HG02852 (cell line): ENCODE results near the gene TSHZ1.

Experiments
- ATAC-seq: cut with Tn5 transposase; IDR thresholded peaks from one replicate; pipeline ENCODE4 v1.9.1; 2021; ENCODE audit warnings: mild to moderate bottlenecking, moderate library complexity; ENCODE audit not compliant: unreplicated experiment

Gene TSHZ1, protein sequence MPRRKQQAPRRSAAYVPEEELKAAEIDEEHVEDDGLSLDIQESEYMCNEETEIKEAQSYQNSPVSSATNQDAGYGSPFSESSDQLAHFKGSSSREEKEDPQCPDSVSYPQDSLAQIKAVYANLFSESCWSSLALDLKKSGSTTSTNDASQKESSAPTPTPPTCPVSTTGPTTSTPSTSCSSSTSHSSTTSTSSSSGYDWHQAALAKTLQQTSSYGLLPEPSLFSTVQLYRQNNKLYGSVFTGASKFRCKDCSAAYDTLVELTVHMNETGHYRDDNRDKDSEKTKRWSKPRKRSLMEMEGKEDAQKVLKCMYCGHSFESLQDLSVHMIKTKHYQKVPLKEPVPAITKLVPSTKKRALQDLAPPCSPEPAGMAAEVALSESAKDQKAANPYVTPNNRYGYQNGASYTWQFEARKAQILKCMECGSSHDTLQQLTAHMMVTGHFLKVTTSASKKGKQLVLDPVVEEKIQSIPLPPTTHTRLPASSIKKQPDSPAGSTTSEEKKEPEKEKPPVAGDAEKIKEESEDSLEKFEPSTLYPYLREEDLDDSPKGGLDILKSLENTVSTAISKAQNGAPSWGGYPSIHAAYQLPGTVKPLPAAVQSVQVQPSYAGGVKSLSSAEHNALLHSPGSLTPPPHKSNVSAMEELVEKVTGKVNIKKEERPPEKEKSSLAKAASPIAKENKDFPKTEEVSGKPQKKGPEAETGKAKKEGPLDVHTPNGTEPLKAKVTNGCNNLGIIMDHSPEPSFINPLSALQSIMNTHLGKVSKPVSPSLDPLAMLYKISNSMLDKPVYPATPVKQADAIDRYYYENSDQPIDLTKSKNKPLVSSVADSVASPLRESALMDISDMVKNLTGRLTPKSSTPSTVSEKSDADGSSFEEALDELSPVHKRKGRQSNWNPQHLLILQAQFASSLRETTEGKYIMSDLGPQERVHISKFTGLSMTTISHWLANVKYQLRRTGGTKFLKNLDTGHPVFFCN (N-terminal part only)

DNA sequence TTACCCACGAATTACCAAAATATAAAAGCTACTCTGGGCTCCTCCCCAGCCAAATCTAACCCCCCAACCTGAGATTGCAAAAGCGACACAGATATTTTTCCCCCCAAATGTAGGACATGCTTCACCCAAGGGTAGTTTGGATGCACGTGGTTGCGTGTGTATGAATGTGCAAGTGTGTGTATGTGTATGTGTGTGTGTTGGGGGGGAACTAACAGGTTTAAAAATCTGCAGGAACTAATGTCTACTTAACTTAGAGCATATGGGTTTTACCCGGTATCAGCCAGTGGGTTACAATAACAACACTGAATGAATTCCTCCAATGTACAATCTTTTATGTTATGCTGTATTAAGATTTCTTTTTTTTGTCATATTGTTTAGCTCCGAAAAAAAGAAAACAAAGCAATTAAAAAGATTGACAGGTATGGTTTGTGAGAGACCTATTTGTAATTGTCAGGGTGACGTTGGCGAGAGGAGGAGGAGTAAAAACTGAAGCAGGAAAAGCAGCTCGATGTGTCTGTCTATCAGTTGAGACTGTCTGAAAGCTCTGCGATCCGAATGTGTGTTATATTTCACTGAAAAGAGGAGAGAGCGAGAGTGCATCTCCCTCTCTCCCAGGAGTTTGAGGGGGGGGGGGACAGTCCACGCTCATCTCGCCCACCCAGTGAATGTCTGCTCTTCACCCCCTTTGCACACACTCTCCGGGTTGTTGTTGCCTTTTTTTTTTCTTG lies at the start of gene TSHZ1:
Gene TSHZ1, plus strand, starts transcription at position 524 of the 728 bp plus-strand sequence. CDS start 1,080 bp downstream, outside the sequence.
- peak; percentile 32 for ATAC-seq

DNA sequence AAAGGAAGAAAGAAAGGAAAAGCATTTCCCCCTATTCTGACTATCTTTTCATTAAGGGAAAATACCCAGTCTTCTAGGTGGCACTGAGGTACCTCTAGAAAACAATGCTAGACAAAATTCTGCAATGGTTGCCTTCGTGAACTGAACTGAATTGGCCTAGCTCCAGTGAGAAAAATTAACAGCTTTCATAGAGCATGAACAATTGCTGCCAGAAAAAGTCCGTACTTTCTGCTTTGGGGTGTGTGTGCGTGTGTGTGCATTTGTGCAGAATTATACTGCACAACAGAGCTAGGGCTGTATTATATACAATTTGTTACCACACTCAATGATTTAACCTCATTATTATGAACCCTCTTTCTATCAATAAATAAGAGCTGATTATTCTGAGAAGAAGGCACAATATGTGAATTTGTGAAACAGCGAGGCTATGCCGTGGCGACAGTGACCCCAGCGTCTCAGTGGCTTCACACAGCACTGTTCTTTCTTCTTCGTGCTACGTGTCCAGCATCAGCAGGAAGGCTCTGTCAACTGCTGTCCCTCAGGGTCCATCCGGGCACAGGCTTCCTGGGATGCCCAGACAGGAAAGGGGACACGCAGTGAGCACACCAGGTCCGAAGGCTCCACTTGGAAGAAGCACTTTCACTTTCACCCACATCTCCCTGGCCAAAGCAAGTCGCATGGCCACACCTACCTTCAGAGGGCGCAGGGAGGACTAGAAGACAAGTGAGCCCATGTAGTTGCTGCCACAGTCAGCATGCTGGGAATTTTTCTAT lies 49.2 kb upstream of the TSHZ1 start:
- ATAC-seq = peak; percentile 69

DNA sequence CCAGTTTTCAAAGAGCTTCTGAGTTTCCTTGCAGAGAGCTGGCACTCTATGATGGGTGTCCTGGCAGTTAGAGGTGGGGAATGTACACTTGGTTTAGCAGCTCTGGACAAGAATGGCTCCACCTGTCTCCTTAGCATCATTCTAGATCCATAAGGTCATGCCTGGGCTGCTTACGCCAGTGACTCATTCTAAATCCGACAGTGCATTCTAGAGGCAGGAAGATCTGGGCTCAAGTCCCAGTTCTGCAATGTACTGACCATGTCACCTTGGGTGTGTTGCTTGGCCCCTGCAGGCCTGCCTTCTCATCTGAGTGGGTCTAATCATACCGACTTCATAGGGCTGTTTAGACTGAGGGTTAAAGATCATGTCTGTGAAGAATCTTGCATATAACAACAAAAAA lies 48.1 kb upstream of the TSHZ1 start:
- no peak for ATAC-seq

DNA sequence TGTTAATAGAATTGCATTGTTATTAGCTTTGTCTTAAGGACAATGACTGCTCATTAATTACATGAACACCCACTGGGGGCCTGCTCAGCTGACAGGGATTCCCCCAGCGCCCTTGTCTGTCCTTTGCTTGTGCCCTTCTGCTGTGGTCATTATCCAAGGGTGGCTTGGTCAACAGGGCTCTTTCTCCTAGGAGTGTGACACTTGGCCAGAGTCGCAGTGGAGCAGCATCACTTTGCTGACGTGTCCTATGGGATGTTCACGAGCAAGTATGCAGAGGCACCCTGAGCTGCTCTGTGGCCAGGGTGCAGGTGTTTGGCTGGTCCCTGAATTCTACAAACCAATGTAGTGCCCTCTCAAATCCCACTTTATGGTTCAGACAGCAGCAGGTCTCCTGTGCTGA lies 47.6 kb upstream of the TSHZ1 start:
- no peak for ATAC-seq

DNA sequence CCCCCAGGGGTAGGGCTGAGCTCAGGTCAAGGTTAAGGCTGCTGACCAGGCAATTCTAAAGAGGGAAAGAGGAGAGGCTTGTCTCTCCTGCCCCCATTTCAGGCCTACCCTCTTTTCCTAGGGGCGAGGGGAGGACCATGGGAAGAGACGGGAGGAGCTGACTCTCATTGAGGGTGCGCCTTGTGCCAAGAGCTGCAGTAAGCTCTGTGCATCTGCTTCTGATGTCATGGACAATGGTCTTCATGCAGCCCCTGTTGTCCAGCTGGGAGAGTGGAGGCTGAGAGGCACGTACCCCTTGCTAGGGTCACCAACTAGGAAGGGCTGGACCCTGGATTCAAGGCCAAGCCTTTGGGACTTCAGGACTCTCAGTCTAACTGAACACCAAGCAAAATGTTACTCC lies 46.9 kb upstream of the TSHZ1 start:
- no peak for ATAC-seq

DNA sequence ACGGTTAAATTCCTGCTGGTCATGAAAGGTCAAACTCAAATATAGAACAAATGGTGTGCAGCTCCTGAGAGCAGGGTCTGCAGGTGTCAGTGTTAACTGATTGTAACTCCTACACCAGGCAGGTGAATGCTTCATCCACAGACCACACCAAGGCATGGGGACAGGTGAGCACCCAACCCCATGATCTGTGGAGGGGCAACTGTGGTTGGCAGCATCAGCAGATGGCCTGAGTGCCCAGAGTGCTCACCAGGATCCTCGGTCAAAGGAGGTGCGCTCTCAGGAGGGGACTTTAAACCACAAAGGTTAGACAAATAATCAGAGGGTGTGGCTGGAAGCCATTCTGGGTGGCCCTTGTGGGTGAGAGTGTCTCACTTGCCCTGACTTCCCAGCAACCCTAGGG lies 46.1 kb upstream of the TSHZ1 start:
- ATAC-seq = no peak

DNA sequence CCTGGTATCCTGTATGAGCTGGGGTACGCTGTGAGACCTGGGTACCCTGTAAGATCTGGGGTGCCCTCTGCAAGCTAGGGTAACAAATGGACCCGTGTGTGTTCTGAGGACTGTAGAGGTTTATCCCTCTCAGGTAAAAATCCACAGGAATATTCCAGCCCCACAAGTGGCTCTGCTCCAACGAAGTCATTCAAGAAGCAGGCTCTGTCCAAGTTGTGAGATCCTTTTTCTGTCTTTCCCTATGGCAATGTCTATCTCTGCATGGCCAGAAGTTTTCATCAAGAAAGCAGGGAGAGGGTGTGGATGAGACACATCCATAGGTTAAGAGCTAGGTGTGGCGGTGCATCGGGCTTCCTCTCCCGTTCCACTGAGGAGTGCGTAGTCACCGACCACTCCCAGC lies 44.7 kb upstream of the TSHZ1 start:
- ATAC-seq = no peak

DNA sequence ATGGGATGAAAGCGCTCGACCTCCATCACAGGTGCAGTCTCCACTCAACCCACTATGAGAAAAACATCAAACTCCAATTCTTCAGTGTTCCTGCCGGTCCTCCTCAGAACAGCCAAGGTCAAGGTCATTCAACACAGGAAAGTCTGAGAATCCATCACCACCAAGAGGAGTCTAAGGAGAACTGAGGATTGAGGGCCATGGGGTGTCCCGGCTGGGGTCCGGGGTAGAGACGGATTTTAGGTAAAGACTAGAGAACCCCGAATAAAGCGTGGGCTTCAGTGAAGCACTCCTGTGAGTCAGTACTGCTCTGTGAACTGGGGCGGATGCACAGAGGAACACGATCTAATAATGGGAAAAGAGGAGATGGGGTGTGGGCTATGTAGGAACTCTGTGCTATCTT lies 43.5 kb upstream of the TSHZ1 start:
- no peak for ATAC-seq

DNA sequence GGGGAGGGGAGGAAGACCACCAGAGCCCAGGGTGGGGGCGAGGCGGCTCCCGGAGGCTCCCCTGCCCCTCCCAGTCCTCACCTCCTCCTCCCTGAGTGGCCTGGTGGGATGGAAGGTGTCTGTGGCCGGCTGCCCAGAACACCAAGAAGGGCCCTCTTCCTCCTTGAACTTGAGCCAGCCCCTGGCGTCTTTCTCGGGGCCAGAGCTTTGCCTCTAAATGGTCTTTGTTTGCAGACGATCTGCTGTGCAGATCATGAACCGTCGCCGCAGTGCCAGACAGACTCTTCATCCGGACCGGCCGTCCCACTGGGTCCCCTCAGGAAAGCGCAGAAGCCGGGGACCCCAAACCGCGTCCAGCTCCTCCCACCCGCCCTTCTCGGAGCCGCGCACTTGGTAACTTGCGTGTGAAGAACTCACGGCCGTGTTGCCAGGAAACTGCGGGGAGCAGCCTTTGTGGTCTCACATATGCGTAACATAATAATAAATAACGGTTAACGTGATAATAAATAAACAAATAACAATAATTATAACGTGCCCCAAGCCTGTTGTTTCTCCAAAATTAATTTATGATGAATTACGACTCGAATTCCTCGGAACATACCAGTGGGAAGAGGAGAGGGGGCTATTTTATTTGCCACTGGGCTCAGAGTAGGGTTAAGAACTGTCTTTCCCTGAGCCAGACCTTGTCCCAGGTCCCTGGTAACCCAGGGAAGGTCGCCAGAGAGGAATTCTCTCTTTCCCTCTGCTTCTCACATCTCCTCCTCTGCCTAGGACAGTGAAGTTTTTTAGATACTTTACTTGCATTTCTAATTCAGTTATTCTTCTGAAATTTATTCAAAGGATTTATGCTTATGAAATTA lies 42.6 kb upstream of the TSHZ1 start:
- no peak for ATAC-seq

DNA sequence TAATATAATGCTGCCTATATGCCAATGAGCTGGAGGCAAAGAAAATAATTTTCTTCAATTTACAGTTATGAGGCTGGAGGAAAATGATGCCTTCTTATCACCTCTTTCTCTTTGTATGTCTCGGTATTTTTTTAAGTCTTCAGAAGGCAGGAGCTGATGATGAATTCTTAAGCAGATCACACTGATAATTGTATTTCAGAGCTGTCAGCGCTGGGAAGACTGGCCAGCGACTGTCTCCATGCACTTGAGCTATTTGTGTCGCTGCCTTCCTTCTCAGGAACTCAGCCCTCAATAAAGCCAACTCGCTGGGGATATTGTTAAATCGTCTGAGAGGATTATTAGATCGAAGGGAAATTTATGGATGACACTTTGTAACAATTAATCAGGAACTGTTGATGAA lies 42.0 kb upstream of the TSHZ1 start:
- ATAC-seq = no peak

DNA sequence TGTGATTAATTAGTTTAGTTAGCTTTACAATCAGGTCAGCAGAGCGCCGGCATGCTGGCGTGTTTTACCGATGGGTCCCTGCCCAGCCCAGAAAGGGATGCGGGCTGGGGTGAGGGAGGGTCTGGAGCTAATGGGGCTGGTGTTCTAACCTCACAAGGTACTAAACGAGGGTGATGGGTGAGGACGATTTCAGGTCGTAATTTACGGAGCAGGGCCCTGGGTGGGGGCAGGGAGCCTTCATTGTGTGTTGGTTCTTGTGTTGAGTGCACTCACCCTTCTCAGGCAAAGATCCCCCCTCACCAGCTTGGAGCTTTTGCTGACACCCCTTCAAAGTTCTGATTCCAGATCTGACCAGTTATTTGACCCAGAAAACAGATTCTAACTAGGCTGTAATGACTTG lies 41.2 kb upstream of the TSHZ1 start:
- no peak for ATAC-seq

DNA sequence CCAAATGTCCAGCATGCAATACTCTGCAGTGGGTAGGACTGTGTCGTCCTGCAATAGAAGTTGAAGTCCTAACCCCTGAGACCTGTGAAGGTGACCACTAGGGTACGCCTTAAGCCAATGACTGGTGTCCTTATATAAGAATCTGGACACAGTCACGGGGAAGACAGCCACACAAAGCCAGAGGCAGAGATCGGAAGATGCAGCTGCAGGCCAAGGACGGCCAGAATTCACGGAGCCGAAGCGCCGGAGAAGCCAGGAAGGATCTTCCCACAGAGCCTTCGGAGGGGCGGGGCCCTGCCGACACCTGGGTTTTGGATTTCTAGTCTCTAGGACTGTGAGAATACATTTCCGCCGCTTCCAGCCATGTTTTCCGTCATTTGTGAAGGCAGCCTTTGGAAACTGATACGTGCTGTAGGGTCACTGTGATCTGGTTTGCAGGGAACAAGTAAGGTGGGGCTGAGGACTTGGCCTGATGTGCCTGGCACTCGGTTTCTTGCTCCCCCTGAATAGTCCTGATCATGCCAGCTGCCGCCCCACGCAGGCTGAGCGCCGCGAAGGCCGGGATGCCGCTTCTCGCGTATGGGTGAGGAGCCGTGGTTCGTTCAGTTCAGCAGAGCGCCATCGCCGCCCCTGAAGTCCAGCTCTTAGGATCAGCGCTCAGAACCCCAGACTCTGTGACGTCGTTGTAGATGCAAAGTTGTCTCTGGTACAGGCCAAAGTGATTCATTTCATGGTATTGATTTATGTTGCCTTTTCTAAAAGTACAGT lies 40.4 kb upstream of the TSHZ1 start:
- ATAC-seq = no peak

DNA sequence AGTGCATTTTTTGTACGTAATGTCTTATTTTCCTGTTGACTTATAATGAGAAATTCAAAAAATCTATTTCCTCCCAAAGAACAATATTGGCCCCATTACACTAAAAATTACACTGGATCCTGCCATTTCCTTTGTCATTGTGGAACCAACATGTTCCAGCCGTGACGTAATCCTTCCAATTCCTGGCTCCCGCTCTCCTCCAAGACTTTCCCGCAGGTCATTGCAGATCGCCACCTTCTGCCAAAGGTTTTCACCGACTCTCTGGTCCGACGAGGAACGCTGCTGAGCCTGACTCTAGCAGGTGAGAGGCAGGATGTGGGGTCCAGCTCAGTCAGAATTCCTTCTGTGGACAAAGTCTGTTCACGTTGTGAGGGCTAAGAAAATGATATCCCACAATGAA lies 39.7 kb upstream of the TSHZ1 start:
- no peak for ATAC-seq

DNA sequence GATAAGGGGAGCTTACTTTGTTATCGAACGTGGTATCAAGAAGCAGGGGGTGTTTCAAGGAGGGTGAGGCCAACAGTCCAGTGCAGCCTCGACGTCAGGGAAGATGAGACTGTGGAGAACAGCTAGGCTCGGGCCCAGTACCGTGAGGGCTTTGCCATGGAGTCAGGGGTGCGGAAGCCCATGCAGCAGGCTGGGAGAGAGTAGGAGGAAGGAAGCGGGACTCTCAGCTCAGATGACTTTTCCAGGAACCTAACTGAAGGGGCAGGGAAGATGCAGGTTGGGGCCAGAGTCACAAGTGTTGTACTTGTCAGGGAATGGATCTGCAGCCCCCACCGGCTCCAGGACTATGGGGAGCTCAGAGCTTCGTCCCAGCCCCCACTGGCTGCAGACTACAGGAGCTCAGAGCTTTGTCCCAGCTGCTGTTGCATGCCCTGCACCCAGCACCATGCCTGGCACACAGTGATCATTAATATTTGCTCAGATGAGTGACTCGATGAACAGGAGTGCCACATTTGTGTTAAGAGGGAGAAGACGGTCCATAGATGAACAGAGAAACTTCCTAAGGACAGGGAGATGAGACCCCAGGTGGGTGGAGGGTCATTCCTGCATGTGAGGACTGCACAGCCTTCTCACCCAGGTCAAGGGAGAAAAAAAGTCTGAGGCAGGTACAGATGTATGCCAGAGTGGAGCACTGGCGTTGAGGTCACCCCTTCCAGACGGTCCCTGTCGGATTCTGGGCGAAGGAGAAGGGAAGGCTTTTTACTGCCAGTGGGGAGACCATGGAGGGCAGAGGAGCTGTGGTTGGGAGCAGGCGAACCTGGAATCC lies 38.1 kb upstream of the TSHZ1 start:
- ATAC-seq = peak; percentile 8

DNA sequence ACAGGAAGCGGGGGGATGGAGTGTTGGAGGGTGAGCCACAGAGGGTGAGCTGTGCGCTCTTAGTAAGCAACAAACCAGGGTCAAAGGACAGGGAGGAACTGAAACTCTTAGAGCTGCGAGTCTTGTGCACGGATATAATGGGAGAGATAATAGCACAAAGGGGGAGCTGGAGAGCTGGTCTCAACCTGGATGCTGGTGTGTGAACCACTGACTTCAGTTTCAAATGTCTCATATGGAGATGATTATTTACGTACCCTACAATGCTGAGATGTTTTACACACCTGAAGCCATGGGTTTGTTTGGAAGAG lies 37.5 kb upstream of the TSHZ1 start:
- ATAC-seq = peak; percentile 100

DNA sequence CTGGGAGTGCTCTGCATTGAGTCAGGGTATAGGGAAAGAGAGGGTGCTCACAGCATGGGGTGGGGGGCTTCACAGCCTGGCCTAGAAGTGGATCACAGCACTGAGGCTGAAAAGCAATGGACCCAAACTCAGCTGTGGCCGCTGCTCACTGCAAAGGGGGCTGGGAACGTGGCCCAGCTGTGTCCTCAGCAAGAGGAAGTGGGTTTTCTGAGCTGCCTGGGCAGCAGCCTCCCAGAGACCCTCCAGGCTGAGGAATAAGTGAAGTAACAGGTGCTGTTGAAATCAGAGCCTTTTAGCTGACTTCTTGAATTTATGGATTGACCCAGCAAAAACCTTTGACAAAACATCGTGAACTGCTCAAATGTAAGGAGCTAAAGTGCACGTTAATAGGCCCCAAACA lies 36.9 kb upstream of the TSHZ1 start:
- no peak for ATAC-seq

DNA sequence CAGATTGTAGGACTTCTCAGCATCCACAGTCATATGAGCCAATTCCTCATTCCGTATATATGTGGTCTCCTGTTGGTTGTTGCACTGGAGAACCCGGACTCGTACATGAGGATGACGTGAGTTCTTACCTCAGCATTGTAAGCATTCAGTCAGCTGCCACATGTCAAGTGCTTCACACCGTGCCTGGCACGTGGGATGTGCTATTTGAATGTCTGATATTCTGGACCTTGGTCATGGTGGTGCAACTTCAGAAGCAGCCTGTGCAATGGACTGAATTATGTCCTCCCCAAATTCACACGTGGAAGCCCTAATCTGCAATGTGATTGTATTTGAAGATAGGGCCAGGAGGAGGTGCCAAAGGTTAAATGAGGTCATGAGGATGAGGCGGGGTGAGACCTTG lies 33.7 kb upstream of the TSHZ1 start:
- ATAC-seq = no peak

DNA sequence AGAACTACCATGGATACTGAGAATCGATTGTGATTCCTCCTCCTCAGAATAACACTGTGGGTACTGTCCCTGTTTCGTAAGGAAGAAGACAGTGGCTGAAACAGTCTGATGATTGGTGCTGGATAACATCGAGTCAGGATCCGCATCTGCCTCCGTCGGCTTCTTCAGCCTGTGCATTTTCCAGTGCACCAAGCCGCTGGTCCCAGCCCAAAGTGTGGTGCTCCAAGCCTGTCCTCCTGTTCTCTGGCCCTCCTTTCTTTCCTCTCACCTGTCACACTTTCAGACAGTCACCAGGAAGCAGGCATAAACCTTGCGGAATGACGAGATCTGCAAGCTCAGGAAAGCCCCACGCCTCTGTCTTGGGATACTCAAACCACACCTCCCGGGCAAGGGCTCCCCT lies 32.2 kb upstream of the TSHZ1 start:
- no peak for ATAC-seq
